Mesothelial cell of epicardium (in vitro differentiated cells): ENCODE data around the gene BRSK2. TPM values are rescaled to one million over a fixed set of nuclear protein-coding genes. Genes with fewer than 3 reads are reported as not detected.

Experiments
- DNase-seq, 2 experiments: peaks; one replicate each; pipeline ENCODE4 v3.0.0; 2021; ENCODE audit warnings: low spot score in 2 of 2; ENCODE audit not compliant: unreplicated experiment in 2 of 2
- H3K27ac Mint-ChIP-seq: 2 replicates; pipeline ENCODE4 v1.8.0; 2021; ENCODE audit warnings: mixed read lengths
- H3K27me3 Mint-ChIP-seq: 2 replicates; pipeline ENCODE4 v1.8.0; 2021; ENCODE audit warnings: low read depth, mixed read lengths
- H3K36me3 Mint-ChIP-seq: 2 replicates; pipeline ENCODE4 v1.8.0; 2021; ENCODE audit warnings: mixed read lengths
- H3K4me1 Mint-ChIP-seq: 2 replicates; pipeline ENCODE4 v1.8.0; 2021; ENCODE audit warnings: mixed read lengths
- H3K4me3 Mint-ChIP-seq: 2 replicates; pipeline ENCODE4 v1.8.0; 2021; ENCODE audit warnings: mild to moderate bottlenecking, moderate library complexity, mixed read lengths
- H3K9me3 Mint-ChIP-seq: 2 replicates; pipeline ENCODE4 v1.8.0; 2021; ENCODE audit warnings: mixed read lengths
- total RNA-seq: library from RNA; stranded (reverse); gene quantifications from 3 replicates; pipeline ENCODE4 v1.2.1, GENCODE V29; 2021
- TF ChIP-seq, protein P1 (sequence below): fragments of 200-600 bp; sonication (generic); IDR thresholded peaks from one replicate; pipeline ENCODE4 v1.5.0; 2021; ENCODE audit warnings: antibody characterized with exemption; ENCODE audit not compliant: unreplicated experiment

BRSK2 gene
- total RNA-seq, 1 donor from 2014 or later: 4.9 TPM

DNA sequence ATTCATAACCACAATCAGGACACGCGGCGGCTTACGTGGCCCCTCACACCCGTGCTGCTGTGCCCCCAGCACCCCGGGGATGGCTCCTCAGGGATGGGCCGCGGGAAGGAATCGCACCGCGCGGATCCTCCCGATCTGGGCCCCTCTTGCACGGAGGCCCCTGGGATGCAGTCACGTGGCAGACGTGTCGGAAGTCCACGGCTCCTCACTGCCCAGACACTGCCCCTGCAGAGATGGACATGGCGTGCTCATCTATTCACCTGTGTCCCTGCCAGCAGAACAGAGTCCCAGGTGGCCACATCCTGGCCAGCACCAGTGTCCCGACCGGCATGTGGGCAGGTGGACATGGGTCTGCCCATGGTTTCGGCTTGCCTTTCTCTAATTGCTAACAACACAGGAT, 84.1 kb downstream of the BRSK2 start:
- H3K27me3 Mint-ChIP-seq: no peaks in the 10 kb centered on the region
- H3K4me1 Mint-ChIP-seq: no peaks in the 10 kb centered on the region
- H3K27ac Mint-ChIP-seq: no peak overlapping the region
- no peaks in the 10 kb centered on the region for H3K9me3 Mint-ChIP-seq
- DNase-seq: no peak
- no peak overlapping the region for H3K4me3 Mint-ChIP-seq
- peaks cover 22% of the 10 kb centered on the region for H3K36me3 Mint-ChIP-seq
- TF ChIP-seq, protein P1, sequence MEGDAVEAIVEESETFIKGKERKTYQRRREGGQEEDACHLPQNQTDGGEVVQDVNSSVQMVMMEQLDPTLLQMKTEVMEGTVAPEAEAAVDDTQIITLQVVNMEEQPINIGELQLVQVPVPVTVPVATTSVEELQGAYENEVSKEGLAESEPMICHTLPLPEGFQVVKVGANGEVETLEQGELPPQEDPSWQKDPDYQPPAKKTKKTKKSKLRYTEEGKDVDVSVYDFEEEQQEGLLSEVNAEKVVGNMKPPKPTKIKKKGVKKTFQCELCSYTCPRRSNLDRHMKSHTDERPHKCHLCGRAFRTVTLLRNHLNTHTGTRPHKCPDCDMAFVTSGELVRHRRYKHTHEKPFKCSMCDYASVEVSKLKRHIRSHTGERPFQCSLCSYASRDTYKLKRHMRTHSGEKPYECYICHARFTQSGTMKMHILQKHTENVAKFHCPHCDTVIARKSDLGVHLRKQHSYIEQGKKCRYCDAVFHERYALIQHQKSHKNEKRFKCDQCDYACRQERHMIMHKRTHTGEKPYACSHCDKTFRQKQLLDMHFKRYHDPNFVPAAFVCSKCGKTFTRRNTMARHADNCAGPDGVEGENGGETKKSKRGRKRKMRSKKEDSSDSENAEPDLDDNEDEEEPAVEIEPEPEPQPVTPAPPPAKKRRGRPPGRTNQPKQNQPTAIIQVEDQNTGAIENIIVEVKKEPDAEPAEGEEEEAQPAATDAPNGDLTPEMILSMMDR: no peak

DNA sequence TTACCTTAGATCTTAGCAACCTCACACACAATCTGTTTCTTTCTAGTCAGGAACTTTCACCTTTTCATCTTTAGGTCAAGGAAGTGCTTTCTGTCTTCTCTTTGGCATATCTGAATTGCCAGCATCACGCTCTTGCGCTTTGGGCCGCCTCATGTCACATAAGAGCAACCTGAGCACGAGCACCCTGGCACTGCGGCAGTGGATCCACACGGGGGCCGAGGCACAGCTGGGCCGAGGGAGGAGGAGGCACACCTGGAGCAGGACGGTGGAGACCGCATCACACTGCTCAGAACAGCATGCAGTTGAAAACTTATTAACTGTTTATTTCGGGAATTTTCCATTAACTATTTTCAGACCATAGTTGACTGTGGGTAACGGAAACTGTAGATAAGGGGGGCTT, 86.1 kb downstream of the BRSK2 start:
- TF ChIP-seq, protein P1: no peak
- peaks cover 25% of the 10 kb centered on the region for H3K36me3 Mint-ChIP-seq
- no peak for DNase-seq
- H3K4me3 Mint-ChIP-seq: no peak overlapping the region
- no peak overlapping the region for H3K27ac Mint-ChIP-seq
- H3K4me1 Mint-ChIP-seq: no peaks in the 10 kb centered on the region
- no peaks in the 10 kb centered on the region for H3K27me3 Mint-ChIP-seq
- H3K9me3 Mint-ChIP-seq: no peaks in the 10 kb centered on the region

DNA sequence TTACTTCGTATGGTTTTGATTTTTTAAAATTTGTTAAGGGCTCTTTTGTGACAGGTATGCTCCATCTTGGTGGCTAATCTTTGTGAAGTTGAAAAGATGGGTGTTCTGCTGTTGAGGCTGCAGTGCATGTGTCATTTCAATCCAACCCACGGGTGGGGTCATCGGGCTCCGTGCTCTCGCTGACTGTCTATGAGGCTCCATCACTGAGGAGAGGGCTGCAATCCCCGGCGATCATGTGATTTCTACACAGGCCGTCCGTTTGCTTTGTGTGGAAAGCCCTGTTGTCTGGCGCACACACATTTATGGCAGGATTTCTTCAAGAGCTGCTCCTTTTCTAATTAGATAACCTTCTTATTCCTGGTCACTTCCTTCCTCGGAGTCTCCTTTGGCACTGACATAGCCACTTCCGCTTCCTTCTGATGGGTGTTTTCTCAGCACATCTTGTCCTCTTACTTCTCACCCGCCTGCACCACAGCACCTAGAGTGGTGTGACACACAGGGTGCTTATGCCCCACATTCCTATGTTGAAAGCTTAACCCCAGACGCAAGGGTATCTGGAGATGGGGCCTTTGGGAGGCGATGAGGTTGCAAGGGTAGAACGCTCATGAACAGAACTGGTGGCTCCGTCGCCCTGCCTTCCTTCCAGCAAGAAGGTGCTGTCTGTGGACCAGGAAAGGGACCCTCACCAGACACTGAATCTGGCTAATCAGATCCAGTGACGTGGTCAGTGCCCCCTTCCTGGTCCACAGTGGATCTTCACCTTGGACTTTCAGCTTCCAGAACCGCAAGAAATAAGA, 87.4 kb downstream of the BRSK2 start:
- no peaks in the 10 kb centered on the region for H3K9me3 Mint-ChIP-seq
- no peak for DNase-seq
- H3K27ac Mint-ChIP-seq: no peak overlapping the region
- TF ChIP-seq, protein P1: no peak
- peaks cover 25% of the 10 kb centered on the region for H3K36me3 Mint-ChIP-seq
- H3K4me3 Mint-ChIP-seq: no peak overlapping the region
- H3K4me1 Mint-ChIP-seq: no peaks in the 10 kb centered on the region
- H3K27me3 Mint-ChIP-seq: no peaks in the 10 kb centered on the region

DNA sequence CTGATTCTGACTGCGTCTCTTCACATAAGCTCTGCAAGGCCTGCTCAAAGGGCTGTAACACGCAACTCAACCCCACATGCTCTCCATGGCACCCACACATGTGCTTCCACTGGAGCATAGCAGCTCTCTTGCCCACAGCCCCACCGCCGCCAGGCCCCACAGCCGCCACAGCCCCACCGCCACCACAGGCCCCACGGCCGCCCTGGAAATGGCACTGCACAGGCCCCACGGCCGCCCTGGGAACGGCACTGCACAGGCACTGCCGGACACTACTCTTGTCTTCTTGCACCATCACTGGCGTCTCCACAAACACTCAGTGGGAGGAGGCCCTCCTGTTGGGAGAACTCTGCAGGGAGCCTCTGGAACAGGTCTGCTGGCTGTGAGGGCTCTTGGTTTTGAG, 88.3 kb downstream of the BRSK2 start:
- Mint-ChIP-seq H3K4me1 (no peaks in the 10 kb centered on the region), H3K36me3 (peaks cover 25% of the 10 kb centered on the region), H3K27me3 (no peaks in the 10 kb centered on the region), H3K9me3 (no peaks in the 10 kb centered on the region), H3K27ac (no peak overlapping the region), H3K4me3 (no peak overlapping the region)
- DNase-seq: no peak
- TF ChIP-seq, protein P1: no peak

DNA sequence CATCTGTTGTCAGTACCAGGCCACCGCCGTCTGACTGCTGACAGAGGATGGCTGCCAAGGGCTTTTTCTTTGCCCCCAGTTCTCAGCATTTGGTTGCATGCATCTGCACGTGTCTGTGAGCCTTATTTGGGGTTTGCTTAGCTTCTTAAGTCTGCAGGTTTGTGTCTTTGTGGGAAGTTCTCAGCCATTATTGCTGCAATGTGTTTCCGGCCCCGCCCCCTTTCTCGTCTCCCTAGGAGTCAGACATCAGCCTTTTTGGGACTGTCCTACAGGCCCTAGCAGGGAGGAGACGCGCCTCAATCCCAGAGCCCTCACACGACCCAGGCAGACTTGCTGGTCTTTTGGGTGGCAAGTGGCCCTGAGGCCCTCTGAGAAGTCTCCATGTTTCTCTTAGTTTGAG, 88.8 kb downstream of the BRSK2 start:
- Mint-ChIP-seq H3K27ac (no peak overlapping the region), H3K4me1 (no peaks in the 10 kb centered on the region), H3K4me3 (no peak overlapping the region), H3K27me3 (no peaks in the 10 kb centered on the region), H3K9me3 (no peaks in the 10 kb centered on the region), H3K36me3 (peaks cover 23% of the 10 kb centered on the region)
- TF ChIP-seq, protein P1: no peak
- DNase-seq: no peak
